Activated CD4-positive, alpha-beta T cell treated with anti-CD3 and anti-CD28 coated beads for 1 hour (primary cell): Measurements from ENCODE around the gene IGFL4.
"Not testable (repeated sequence)": the region's sequence is repeated elsewhere in the genome, so short reads cannot be mapped to it uniquely, and the experiment has no call there.

Experiments used
- DNase-seq: peaks from one replicate; pipeline ENCODE4 v3.0.0-alpha.2; 2020

IGFL4 gene

DNA sequence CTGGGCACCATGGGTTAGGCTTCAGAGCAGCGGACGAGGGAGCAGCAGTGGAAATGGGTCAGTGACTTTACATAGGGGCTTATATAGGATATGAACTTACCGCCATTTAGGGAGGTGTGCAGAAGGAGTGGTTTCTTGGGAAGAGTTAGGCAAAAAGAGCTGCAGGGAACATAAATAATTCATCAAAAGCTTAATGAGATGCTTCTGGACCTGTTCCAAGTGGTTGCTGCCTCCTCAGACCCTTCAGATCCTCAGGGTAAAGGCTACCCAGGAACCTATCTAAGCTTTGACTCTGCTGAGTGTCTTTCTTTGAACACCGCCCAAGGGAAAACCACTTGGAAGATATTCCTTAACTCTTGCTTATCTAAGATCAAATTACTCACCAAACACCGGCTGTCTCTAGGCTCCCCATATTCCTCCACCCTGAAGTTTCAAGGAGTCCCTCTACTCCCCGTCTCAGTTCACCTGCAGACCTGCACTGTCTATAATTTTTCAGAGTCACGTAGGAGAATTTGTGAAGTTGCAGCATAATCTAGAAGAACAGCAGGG lies at the start of gene IGFL4:
Gene IGFL4, minus strand, starts transcription at position 51 of the 549 bp plus-strand sequence. Its CDS starts 40 bp downstream, at position 11.
- DNase-seq: no peak

DNA sequence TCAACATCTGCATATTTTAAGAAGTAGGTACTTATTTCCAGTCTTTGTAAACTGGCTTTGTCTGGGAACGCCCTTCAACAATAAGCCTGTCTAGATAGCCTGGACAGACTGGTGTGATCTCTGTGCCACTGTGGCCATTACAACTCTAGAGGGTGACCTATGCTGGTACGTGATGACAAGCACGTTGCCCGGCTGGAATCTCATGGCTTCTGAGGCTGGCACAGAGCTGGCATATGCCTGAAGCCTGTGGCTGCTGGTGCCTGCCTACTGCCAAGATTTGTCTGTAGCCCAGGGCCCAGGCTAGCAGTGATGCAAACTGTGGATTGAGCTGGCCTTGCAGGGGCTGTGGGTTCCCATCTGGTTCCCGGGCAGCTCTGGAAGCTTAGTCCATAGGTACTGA lies 49.6 kb upstream of the IGFL4 start:
- DNase-seq: no peak

DNA sequence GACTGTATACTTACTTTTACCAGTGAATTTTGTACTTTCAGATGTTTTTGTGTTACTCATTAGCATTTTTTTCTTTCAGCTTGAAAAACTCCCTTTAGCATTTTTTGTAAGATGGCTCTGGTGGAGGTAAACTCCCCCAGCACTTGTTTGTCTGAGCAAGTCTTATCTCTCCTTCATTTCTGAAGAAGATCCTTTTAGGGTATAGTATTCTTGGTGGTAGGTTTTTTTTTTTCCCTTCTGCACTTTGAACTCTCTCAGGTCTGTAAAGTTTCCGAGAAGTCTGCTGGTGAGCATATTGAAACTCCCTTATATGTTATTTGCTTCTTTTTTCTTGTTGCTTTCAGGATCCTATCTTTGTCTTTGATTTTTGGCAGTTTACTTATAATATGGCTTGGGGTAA lies 48.6 kb upstream of the IGFL4 start:
- no peak for DNase-seq

DNA sequence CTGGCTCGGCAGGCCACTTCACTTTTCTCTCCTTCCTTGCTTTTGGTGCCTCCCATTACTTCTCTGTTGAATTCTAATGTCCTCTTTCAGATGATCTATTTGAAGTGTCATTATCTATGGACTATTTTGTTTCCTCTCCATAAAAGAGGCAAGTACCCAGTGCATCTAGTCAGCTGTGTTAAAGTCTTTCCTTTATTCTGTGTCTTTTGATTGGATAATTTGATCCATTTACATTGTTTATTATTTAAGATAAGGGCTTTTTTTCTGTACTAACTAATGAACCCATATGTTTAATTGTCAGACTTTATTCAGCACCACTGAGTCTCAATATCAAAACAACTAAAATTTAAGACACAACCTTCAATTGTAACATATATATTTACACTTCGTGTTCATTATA lies 47.3 kb upstream of the IGFL4 start:
- no peak for DNase-seq

DNA sequence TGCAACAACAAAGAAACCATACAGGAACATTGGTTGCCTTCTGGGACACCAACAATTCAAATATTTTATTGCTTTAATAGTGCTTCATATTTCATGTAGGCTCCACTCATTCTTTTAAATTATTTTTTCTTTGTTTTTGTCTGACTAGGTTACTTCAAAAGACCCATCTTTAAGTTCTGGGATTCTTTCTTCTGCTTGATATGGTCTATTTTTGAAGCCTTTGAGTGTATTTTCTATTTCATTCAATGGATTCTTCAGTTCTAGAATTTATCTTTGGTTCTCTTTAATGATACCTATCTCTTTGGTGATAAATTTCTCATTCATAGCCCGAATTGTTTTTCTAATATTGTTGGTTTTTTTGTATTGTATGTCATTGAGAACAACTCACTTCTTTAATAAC lies 45.1 kb upstream of the IGFL4 start:
- DNase-seq: no peak

DNA sequence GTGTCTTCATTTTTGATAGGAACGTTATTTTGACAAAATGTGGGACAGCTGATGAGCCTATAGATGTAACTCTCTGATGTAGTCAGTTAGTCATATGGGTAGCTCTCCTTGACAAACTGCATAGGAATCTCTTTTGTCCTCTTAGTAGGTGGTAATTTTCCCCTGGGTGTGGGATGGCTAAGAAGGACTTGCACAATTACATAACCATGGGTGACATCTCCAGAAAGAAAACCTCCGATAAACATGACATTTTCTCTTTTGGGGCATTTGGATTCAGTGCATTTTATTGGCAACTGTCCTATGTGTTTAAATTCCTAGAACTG lies 41.9 kb upstream of the IGFL4 start:
- no peak for DNase-seq

DNA sequence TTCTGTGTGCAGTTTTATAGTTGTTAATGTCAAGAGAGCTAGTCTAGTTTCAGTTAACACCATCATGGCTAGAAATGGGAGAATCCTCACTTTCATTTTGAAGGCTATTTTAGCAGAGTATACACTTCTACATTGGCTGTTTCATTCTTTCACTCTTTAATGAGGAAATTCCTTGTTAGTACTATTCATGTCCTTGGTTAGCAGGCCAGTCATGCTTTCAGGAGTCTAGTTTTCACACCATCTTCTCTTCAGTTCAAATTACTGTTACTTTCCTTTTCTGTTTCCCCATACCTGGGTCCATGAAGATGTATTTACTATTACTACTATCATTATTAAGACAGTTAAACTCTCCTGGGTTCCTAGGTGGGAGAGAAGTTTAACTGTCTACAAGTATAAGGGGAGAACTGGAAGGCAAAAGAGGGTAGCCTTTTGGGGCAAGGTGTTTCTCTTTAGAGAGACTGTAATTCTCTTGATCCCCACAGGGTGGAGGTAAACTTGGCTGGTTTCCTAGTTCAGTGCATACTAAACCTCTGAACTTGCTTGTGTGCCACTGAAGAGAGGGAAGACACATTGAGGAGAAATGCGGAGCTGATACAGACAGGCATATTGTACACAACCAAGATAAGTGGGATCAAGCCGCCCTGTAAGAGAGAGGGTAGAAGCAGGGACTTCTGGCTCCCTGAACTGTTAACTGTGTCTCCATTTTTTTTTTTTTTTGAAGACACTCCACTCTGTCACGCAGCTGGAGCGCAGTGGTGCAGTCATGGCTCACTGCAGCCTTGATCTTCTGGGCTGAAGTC lies 41.3 kb upstream of the IGFL4 start:
- DNase-seq: no peak

DNA sequence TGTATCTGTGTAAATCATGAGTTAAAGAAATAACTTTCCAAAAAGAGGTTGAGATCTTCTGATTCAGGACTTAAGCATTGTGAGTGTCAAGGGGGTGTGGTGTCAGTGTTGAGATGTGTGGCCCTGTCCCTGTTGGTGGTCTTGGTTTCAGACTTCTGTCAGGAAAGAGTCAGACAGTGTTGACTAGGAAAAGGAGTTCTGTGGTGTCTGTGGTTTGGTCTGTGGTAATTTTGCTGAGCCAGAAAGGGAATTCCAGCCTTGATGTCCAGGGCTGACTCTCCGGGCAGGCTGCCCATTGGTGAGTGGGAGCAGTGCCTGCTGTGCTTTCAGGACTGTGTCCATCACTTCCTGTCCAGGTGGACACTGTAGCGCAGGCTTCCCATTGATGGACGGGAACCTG lies 39.8 kb upstream of the IGFL4 start:
- no peak for DNase-seq

DNA sequence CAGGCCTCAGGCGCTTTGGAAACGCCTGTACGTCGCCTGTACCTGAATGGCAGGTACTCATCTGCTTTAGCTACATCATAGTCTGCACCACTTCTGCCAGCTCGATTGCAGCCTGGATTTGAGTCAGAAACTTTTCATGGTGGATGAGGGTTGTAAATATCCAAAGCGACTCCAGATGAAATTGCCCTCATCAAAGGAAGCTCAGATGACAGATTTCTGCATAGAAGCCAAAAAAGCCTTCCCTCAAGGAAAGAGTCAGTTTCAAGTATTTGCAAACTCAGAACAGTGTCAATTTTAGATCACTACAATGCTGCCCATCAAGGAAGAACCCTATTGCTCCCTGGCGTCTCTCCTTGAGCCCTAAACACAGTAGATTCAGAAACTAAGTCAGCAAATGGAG lies 38.8 kb upstream of the IGFL4 start:
- no peak for DNase-seq

DNA sequence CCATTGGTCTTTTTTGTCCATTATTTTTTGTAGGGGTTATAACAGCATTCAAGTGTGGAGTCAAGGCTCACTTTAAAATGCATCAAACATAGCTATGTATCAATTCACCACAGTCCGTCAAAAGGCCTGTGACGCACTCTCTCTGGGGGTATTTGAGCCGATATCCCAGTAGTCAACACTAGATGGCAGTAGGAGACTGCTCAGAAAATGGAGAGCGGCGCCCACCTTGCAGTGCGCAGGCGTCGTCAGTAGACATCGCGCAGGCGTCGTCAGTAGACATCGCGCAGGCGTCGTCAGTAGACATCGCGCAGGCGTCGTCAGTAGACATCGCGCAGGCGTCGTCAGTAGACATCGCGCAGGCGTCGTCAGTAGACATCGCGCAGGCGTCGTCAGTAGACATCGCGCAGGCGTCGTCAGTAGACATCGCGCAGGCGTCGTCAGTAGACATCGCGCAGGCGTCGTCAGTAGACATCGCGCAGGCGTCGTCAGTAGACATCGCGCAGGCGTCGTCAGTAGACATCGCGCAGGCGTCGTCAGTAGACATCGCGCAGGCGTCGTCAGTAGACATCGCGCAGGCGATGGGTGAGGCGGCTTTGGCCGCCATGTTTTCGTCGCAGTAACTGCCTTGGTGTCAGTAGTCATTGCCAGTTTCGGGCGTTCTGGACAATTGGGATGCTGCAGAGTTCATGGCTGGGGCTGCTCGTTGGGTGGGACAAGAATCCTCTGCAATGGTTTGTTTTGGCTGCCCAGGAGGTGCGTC lies 38.0 kb upstream of the IGFL4 start:
- not testable (repeated sequence) for DNase-seq

DNA sequence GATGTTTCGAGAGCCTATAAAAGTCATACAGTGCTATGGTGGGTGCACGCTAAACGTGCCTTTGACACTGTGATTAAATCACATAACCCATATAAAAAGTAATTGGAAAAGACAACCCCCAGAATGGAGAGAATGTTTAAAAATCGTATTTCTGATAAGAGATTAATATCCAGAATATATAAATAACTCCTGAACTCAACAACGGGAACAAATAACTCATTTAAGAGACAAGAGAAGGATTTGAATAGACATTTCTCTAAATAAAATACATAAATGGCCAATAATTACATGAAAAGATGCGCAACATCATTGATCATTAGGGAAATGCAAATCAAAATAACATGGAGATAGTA lies 37.0 kb upstream of the IGFL4 start:
- no peak for DNase-seq

DNA sequence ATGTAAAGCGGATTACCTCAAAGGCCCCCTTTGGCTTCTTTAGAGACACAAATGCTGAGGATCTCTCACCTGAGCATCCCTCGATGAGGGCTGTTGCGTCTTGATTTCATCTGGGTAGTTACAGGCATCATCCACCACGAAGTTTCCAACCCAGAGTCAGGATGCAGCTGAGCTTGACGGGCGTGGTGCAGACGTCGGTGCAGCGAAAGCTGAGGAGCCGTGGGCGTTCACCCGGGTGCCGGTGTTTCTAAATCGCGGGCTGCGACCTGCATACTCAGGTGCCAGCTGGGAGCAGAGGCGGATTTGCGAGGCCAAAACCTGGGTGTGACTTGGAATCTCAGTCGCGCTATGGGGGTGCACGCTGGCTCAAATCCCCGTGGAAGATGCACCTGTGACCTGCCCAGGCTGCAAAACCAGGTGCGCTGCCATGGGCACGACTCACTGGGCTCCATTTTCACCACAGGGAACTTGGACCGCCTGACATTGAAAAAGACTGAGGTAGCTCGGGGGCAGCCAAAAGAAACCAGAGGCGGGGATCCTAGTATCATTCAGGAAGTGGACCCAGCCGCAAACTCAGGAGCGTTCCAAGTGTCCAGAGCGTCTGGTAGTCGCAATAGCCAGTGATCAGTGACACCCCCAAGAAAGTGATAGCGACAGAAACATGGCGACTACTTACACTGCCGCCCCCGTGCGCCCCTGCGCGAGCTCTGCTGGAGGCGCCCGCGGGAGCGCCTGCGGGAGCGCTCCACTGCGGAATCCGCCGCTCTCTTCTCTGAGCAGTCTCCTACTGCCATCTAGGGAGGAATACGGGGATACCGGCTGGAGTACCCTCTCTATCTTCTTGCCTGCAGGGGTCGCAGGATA lies 36.4 kb upstream of the IGFL4 start:
- no peak for DNase-seq

DNA sequence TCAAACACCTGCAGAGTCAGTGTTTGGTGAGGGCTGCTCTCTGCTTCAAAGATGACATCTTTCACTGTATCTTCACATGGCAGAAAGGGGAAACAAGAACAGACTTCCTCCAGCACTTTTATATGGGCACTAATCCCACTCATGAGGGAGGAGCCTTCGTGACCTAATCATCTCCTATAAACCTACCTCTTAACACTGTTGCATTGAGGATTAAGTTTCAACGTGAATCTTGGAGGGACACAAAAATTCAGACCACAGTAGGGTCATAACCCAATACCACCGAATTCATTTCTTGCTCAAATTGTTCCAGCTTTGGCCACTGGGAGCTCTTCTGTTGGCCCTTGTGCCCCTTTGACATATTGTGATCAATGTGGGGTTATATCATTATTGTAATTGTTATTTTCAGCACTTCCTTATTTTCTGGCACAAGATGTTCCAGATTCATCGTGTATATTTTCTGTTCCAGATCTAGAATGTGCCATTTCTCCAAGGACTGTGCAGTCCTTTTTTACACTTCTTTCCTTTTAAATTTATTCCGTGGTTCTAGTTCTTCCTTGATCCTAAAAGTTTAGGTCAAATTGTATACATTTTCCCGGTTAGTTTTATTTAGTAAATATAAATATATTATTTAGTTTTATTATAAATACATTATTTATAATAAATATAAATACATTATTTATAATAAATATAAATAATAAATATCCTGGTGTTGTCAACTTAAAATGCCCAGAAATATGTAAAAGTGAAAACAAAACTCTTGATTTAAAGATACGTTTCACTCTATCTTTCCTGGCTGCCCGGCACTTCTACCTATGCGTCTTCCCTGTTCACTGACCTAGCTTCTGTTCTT lies 35.5 kb upstream of the IGFL4 start:
- no peak for DNase-seq

DNA sequence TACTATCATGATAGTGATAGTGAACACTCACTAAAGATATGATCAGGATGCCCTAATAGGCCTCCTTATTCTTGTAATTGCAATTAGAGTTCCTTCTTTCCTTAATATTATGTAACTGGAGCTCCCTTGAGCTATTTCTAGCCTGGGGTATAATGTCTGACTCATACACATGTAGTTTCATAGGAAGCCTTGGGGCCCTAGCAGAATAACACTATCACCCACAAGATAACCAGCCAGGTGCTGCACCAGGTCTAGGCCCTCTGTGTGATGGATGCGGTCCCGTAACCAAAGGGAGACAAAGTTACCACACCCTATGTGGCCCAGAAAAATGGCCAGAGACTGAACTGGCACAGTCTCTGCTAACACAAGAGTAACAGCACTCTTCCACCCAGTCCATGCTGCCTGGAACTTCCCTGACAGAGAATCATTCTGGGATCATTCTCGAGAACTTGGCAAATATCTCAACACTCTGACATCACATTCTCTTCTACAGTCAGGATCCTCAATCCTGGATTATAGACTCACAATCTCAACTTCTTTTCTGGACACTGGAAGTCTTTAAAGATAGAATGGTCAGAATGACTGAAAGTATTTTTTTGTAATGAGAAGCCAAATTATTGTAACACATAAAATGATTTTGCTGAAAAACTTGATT lies 32.6 kb upstream of the IGFL4 start:
- no peak for DNase-seq

DNA sequence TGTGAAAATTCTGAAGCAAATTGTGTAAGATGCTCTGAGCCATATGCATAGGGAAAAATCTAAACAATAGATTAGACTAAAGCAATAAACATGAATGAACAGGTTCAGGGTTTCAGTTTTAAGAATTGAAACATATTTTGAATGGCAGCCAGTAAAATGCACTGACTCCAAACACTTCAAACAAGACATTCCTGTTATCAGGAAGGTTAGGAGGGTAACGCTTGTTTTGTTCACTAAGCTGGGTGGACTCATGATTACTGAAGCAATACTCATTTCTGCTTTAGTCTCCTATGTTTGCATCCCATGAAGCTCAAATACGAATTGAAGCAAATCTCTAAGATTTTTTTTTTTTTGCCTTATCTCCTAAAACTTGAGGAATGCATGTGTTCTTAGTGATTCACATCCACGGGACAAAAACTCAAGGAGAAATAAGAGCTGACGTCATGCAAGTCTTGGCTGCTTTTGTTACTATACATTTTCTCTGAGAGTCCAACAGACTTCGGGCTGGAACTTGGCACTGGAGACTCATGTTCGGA lies 29.1 kb upstream of the IGFL4 start:
- no peak for DNase-seq

DNA sequence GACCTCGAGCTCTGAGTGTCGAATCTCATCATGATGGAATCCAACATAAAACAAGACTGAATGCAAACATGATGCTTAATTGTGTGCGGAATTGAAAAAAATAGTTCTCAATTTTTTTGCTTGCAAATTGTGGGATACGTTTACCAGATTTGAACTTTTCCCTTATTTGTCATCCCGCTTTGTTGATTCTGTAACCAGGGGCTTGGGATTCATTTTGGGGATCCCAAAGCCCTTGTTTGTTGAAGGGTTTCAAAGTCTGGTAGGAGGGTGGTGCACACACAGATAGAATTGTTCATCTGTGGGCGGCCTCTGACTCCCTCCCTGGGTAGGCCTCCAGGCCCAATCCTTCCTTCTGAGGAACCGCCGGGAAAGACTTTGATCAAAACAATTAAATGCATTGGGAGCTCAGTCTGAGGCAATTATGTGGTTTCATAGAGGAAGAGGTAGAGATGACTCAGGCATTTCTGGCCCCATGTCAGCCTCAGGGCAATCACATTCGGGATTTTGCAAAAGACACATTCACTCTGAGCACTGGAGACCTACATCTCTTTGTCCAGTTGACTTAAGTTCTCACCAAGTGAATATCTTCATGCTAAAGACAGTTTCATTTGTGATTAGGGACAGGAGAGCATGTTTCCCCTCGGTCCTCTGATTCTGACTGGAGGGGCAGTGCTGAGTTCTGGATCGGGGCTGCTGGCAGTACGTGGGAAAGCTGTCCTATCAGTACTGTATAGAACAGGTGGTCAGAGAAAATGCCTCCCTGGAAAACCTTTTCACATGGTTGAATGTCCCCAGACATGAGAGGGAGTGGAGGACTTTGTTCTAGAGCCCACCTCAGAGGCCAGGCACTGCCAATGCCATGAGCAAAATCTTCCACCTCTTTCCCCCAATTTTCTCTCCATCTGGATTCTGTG lies 27.8 kb upstream of the IGFL4 start:
- no peak for DNase-seq

DNA sequence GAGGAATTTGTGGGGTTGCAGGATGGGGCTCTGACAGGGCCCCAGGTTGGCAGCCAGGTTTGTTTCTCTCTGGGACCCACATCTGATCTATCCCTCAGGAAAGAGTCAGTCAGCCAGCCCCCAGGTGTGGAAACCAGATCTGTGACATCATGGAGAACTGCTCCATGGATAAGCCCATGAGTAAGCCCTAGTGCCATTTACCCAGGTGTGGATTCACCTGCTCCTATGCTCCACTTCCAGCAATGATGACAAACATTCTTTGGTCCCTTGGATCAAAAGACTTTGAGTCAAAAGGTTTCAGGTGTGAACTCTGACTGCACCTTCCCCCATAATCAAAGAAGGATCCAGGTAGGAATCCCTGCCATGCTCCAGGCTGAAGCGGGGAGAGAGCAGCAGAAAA lies 26.9 kb upstream of the IGFL4 start:
- DNase-seq: no peak

DNA sequence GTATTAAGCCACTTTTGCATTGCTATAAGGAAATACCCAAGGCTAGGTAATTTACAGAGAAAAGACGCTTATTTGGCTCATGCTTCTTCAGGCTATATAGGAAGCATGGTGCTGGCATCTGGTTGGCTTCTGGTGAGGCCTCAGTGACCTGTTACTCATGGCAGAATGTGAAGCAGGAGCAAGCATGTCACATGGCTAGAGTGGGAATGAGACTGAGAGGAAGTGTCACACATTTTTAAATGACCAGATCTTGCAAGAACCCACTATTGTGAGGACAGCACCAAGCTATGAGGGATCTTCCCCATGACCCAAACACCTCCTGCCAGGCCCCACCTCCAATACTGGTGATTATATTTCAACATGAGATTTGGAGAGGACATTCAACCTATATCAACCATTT lies 25.7 kb upstream of the IGFL4 start:
- DNase-seq: no peak

DNA sequence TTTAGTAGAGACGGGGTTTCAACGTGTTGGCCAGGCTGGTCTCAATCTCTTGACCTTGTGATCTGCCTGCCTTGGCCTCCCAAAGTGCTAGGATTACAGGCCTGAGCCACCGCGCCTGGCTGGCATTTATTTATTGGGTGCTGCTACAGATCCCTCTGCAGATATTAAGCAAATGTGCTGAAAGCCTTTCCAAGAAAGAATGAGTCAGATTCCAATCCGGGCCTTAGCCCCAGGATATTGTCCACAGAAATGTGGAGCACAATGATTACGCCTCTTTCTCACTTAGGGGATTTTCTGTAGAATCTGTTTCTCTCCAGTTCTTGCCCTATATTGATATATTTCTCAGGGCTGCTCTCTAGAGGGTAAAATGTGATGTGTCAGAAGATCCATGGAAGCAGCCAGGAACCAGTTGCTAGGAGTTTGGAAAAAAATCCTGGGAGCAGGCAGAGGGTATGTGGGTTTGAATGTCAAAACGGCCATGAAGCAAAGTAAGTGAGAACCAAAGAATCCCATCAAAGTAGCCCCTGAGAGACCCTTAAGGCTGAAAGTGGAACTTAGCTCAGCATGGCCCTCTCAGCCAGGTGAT lies 24.8 kb upstream of the IGFL4 start:
- DNase-seq: no peak

DNA sequence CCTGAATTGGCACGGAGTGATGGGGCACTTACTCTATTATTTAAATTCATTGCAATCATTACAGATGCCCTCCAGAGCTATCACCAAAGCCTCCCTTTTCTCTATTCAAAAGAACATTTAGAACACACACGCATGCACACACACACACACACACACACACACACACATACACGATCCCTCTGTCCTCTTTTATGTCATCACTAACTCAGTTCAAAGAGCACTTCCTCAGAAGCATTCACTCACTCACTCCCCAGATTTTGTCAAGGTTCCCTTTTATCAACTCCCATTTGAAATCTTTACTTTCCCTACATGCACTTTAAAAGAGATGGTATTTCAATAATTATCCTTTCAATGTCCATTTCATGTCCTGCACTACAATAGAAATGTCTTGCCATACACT lies 22.4 kb upstream of the IGFL4 start:
- DNase-seq: no peak
